NCI-H187 (cell line): ENCODE results near the gene ZNF337.
"Not testable (repeated sequence)": the region's sequence is repeated elsewhere in the genome, so short reads cannot be mapped to it uniquely, and the experiment has no call there.

Source experiments
- DNase-seq, 2 experiments: peaks; one replicate each; lab custom pipeline; 2025; lab: John Stamatoyannopoulos, UW

ZNF337 gene

DNA sequence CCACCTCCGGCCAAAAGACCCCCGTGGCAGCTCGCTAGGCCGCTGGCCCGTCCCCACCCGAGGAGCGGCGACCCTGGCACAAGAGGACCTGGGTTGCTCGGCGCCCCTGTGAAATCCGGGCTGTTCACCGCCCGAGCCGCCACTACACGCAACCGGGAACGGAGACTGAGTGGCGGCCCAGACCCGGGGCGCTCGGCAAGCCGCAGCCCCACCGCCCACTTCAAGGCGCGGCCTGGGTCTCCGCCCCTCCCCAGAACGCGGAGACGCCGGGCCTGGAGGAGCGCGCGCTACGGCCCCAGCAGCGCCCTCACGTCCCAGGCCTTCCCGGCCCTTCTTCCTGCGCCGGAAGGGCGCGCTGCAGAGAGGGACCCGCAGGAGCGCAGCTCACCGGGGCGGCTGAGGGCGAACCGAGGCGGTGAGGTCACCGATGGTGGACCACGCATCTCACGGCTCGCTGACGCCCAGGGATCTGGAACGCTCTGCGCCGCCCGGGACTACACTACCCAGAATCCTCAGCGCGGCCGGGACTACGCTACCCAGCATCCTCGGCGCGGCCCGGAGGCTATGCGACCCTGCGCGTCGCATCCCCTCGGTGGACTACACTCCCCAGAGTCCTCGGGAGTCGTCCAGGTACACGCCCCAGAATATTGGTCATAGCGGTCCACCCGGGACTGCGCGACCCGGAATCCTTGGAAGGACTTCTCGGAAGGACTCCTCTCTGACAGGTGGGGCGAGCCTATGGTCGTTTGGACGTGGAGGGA, at the start of gene ZNF337:
ZNF337 (minus strand) TSS at position 483 of the 761 bp plus-strand sequence. CDS start 10,436 bp downstream, outside the sequence.
- DNase-seq, result peak; percentile 48 to 78

DNA sequence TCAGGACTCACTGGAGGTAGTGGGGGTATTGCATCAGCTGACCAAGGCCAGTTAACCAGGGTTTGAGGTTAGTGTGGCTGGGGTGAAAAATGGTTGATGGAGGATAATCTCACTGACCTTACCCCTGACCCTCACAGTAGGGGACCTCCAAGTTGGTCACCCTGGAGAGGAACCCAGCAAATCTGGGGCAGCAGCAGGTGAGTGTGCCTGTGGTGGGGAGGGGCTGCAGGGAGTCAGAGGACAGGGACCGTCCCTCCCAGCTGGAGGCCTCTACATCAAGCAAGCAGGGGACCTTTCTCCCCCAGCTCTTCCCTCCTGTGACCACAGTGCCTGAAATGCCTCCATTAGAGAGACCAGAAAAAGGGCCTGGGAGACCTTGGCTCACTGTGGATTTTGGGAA, 49.1 kb upstream of the ZNF337 start:
- DNase-seq, result no peak

- no peak for DNase-seq
Measured at GRCh38 chr20:25745100-25745499, 48.4 kb upstream of the ZNF337 start.

DNA sequence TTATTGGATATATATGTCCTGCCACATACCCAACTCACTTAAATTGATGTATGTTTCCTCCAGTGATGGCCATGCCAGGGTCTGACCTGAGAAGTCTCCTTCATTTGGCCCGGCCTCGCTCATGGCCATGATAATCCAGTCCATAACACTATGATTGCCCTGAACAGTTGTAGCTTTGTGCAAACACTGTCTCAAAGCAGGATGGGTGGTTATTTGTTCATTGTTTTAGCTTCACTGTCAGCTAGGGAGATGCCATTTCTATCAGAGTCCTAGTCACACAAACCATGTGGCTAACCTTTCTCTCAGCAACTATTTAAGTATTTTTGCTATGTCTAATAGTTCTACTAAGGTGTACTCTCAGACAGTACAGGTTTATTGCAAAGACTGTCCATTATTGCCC, 47.6 kb upstream of the ZNF337 start:
- no peak for DNase-seq

- DNase-seq, result no peak
Measured at GRCh38 chr20:25741088-25741487, 44.4 kb upstream of the ZNF337 start.

GRCh38 chr20:25739615-25740320, 43.1 kb upstream of the ZNF337 start:
- DNase-seq, result no peak

- DNase-seq, result no peak
Measured at GRCh38 chr20:25738198-25738597, 41.5 kb upstream of the ZNF337 start.

DNA sequence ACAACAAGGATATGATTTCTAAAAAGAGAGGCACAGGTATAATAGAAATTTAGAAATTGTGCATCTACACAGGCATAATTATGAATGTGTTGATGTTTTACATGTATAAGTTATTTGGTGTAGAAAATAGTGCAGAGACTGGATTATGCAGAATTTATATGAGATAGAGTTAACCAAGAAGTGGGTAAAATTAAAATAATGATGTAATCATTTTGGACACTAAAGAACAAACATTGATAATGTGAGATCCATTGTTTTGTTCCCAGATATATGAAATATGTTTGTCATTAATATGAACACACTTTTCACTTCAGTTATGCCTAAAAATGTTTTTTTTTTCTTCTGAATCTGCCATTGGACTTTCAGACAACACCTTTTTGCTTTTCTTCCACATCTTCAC, 37.2 kb upstream of the ZNF337 start:
- no peak for DNase-seq

DNA sequence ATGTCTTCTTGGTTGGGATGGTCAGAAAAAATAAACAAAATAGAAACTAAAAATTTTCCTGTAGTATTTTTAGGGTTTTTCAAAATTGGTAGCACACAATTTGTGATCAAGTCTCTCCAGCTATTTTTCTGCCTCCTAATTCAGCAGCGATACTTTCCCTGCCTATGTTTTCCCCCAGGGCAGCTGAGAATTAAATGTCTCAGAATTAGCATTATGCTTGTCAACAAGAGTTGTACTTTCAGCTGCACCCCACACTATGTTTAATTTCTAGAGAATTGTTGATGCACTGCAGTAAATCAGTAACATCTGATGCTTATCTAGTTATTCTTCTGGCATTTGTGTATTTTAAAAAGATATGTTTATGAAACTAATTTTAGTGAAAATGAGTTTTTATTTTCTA, 34.2 kb upstream of the ZNF337 start:
- no peak for DNase-seq

DNA sequence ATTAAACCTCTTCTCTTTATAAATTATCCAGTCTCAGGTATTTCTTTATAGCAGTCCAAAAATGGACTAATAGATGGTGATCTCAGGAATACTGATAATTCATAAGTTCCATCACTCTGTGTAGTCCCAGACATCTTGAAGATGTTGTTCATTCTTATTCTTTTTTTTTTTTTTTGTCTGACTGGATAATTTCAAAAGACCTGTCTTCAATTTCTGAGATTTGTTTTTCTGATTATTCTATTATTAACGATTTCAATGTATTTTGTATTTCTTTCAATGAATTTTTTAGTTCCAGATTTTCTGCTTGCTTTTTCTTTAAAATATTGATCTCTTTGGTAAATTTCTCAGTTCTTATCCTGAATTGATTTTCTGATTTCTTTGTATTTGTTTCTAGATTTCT, 29.7 kb upstream of the ZNF337 start:
- no peak for DNase-seq

DNA sequence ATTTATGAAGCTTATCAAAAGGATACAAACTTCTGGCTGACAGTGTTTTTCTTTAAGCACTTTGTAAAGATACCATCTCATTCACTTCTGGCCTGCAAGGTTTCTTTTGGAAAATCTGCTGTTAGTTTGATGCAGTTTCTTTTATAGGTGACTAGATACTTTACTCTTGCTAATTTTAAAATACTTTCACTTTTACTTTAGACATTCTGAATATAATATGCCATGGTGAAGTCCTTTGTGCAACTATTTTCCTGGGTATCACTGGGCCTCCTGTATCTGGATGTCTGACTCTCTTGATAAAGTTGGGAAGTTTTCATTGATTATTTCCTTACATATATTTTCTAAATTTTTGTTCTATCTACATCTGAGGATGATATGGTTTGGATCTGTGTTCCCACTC, 29.0 kb upstream of the ZNF337 start:
- no peak for DNase-seq

DNA sequence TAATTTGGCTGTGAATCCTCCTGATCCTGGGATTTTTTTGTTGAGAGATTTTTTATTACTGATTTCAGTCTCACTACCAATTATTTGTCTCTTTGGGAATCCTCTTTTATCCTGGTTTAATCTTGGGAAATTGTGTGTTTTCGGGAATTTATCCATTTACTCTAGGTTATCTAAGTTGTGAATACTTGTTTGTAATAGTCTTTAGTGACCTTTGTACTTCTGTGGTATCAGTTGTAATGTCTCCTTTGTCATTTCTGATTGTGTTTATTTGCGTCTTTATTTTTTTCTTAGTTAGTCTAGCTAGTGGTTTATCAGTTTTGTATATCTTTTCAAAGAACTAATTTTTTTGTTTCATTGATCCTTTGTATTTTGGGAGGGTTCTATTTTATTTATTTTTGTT, 27.3 kb upstream of the ZNF337 start:
- no peak for DNase-seq

- no peak for DNase-seq
Measured at GRCh38 chr20:25720285-25720684, 23.6 kb upstream of the ZNF337 start.

- peak in 1 of 2 experiments; percentile 19 for DNase-seq
Measured at GRCh38 chr20:25718896-25719809, 22.5 kb upstream of the ZNF337 start.

- DNase-seq, result no peak
Measured at GRCh38 chr20:25707695-25708094, 11.0 kb upstream of the ZNF337 start.

DNA sequence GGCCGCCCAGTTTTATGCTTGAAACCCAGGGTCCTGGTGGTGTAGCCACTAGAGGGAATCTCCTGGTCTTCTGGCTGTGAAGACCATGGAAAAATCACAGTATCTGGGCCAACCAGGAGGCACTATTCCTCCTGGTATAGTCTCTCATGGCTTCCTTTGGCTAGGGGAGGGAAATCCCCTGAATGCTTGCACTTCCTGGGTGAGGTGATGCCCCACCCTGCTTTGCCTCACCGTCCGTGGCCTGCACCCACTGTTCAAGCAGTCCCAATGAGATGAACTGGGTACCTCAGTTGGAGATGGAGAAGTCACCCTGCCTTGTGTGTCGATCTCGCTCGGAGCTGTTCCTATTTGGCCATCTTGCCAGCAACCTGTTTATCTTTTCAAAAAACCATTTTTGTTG, 10.1 kb upstream of the ZNF337 start:
- DNase-seq, result no peak

- DNase-seq, result no peak
Measured at GRCh38 chr20:25705830-25706351, 9.2 kb upstream of the ZNF337 start.

GRCh38 chr20:25704303-25704702, 7.7 kb upstream of the ZNF337 start:
- not testable (repeated sequence) for DNase-seq

GRCh38 chr20:25700835-25701234, 4.2 kb upstream of the ZNF337 start:
- not testable (repeated sequence) for DNase-seq

DNA sequence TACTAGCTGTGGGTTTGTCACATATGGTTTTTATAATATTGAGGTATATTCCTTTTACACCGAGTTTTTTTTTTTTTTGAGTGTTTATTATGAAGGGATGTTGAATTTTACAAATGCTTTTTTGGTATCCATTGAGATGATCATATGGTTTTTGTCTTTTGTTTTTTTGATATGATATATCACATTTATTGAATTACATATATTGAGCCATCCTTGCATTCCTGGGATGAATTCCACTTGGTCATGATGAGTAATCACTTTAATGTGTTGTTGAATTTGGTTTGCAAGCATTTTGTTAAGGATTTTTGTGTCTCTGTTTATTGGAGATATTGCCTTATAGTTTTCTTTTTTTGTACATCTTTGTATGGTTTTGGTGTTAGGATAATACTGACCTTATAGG, 3.3 kb upstream of the ZNF337 start:
- DNase-seq, result no peak

- no peak for DNase-seq
Measured at GRCh38 chr20:25697132-25697446, 436 bp upstream of the ZNF337 start.
